ENCODE measurements around the gene SLC35F2.
A peak's percentile ranks its signal among the peaks of the same experiment; 100 is the strongest.

Gene SLC35F2

DNA sequence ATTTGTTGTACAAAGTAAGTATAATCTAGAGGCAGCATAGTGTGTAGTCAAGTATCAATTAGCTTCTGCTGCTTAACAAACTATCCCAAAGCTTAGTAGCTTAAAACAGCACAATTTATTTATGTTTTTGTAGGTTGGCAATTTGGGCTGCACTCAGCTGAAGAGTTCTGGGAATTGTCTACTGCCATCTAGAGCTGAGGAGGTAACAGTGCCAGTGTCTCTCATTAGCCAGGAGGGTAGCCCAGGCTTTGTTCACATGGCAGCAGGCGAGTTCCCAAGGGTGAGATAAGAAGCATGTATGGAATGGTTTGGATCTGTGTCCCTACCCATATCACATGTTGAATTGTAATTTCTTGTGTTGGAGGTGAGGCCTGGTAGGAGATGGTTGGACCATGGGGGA is 100.9 kb downstream of the SLC35F2 start:
- no peak overlapping the region for H3K4me3 ChIP-seq (ENCODE audit: control insufficient read depth, low read depth, low read length)
- peak; percentile 21 for TF ChIP-seq CTCF (conservative IDR thresholded peaks at IDR 0.05; ENCODE audit: control insufficient read depth, insufficient read depth, low read depth, low read length)
- DNase-seq (ENCODE audit: low read depth), result no peak

GRCh38 chr11:107756553-107756952 is 102.0 kb downstream of the SLC35F2 start:
- TF ChIP-seq CTCF (conservative IDR thresholded peaks at IDR 0.05; ENCODE audit: control insufficient read depth, insufficient read depth, low read depth, low read length), result no peak
- no peak overlapping the region for H3K4me3 ChIP-seq (ENCODE audit: control insufficient read depth, low read depth, low read length)
- no peak for DNase-seq (ENCODE audit: low read depth)

DNA sequence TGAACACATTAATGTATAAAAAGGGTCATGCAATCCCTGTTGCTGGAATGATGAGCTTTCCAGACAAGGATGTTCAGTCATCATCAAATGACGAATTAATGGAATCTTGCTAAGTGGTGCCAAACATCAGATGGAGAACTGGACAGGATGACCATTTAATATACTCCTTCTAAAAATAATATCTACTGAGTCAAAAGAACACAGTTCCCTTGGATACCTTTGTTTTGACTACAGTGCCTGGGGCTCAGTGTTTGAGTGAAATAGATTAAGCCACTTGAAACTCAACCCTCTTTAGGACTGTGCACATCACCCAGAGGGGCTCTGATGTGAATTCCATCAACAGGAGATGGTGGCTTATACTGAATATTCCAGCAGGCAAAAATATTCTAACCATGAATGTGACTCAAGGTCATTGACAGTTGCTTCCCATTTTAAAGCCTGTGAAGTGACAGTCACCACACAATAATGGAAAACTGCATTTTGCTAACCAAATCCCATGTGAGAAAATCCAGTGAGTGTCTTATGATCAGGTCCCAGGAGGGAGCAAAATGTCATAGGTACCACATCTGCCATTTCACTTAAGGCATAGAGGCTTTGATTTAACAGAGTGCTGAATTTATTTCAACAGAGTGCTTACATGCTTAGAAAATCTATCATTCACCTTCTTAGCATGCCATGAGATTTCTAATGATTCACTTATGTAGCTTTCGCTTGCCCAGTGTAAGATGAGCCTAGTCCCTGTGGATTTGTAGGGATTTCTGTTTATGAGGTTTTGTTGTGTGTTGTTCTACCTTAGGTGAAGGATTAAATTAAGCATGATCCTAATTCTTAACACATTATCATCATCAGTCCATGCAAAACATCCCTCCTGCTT is 105.4 kb downstream of the SLC35F2 start:
- peak; percentile 36 for DNase-seq (ENCODE audit: low read depth)
- no peak for TF ChIP-seq CTCF (conservative IDR thresholded peaks at IDR 0.05; ENCODE audit: control insufficient read depth, insufficient read depth, low read depth, low read length)
- no peak overlapping the region for H3K4me3 ChIP-seq (ENCODE audit: control insufficient read depth, low read depth, low read length)

GRCh38 chr11:107752508-107752907 is 106.1 kb downstream of the SLC35F2 start:
- no peak for TF ChIP-seq CTCF (conservative IDR thresholded peaks at IDR 0.05; ENCODE audit: control insufficient read depth, insufficient read depth, low read depth, low read length)
- no peak overlapping the region for H3K4me3 ChIP-seq (ENCODE audit: control insufficient read depth, low read depth, low read length)
- DNase-seq (ENCODE audit: low read depth), result no peak

- no peak overlapping the region for H3K4me3 ChIP-seq (ENCODE audit: control insufficient read depth, low read depth, low read length)
- DNase-seq (ENCODE audit: low read depth), result no peak
- no peak for TF ChIP-seq CTCF (conservative IDR thresholded peaks at IDR 0.05; ENCODE audit: control insufficient read depth, insufficient read depth, low read depth, low read length)
These were observed 107.5 kb downstream of the SLC35F2 start for GRCh38 chr11:107751082-107751481.

DNA sequence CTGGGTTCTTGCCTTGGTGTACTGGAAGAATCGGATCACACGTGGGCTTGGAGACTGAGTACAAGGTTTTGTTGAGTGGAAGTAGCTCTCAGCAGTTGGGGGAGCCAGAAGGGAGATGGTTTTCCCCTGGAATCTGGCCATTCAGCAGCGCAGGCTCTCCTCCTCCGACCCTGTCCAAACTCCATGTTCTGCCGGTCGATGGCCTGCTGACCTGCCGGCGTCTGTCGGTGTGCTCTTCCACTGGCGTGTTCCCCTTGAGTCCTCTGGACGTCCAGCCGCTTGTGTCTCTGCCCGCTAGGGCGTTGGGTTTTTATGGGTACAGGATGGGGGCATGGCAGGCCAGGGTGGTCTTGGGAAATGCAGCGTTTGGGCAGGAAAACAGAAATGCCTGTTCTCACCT is 108.3 kb downstream of the SLC35F2 start:
- TF ChIP-seq CTCF (conservative IDR thresholded peaks at IDR 0.05; ENCODE audit: control insufficient read depth, insufficient read depth, low read depth, low read length), result no peak

More for the DNA sequence above, 108.3 kb downstream of the SLC35F2 start:
- no peak overlapping the region for H3K4me3 ChIP-seq (ENCODE audit: control insufficient read depth, low read depth, low read length)
- no peak for DNase-seq (ENCODE audit: low read depth)

Measured in fibroblast of mammary gland (primary cell).